CD14-positive monocyte (primary cell): ENCODE data around the gene SLC35D2. TPM values are rescaled to one million over a fixed set of nuclear protein-coding genes. Genes with fewer than 3 reads are reported as not detected.

Experiments
- DNase-seq, 3 donors: peaks; one replicate each; pipeline ENCODE4 v3.0.0-alpha.2; 2011 to 2022
- H2AFZ ChIP-seq: 2 replicates; pipeline ENCODE4 v1.6.0; 2012; ENCODE audit warnings: mild to moderate bottlenecking, low read depth, low read length, inconsistent platforms; ENCODE audit not compliant: insufficient read depth, poor library complexity, severe bottlenecking
- H3K27ac ChIP-seq, 2 donors: 1 replicate in 1 of 2; 2 replicates in 1 of 2; pipeline ENCODE4 v1.5.1; 2012 to 2013; ENCODE audit warnings: low read length in 2 of 2, control low read depth in 1 of 2, inconsistent platforms in 1 of 2, low read depth in 1 of 2, mild to moderate bottlenecking in 1 of 2
- H3K27me3 ChIP-seq, 2 donors: one replicate each; pipeline versions ENCODE4 v1.6.0 to v1.6.1; 2011 to 2013; ENCODE audit warnings: low read length in 2 of 2; ENCODE audit not compliant: control insufficient read depth in 2 of 2, insufficient read depth in 2 of 2
- H3K36me3 ChIP-seq, 2 donors: replicated peaks in 1 of 2; 1 replicate in 1 of 2; 2 replicates in 1 of 2; pipeline versions ENCODE4 v1.5.1 to v1.6.1; 2012 to 2013; ENCODE audit warnings: low read length in 2 of 2, control low read depth in 1 of 2, inconsistent platforms in 1 of 2, mild to moderate bottlenecking in 1 of 2; ENCODE audit not compliant: insufficient read depth in 2 of 2, control insufficient read depth in 1 of 2
- H3K4me1 ChIP-seq, 2 donors: 1 replicate in 1 of 2; 2 replicates in 1 of 2; pipeline versions ENCODE4 v1.5.1 to v1.6.1; 2012 to 2013; ENCODE audit warnings: low read length in 2 of 2, control low read depth in 1 of 2, inconsistent platforms in 1 of 2, mild to moderate bottlenecking in 1 of 2, moderate library complexity in 1 of 2; ENCODE audit not compliant: insufficient read depth in 2 of 2, control insufficient read depth in 1 of 2
- H3K4me2 ChIP-seq: replicated peaks from 2 replicates; pipeline ENCODE3; 2012; ENCODE audit warnings: low read length, moderate library complexity, mild to moderate bottlenecking; ENCODE audit not compliant: poor library complexity, severe bottlenecking; ENCODE audit errors: extremely low read depth
- H3K4me3 ChIP-seq, 3 experiments: fragments of 200-600 bp in 1 of 3; sonication (generic) in 1 of 3; replicated peaks in 1 of 3; 1 replicate in 2 of 3; 2 replicates in 1 of 3; pipeline ENCODE4 v1.5.1; 2011 to 2013; ENCODE audit warnings: low read length in 3 of 3, mild to moderate bottlenecking in 3 of 3, control low read depth in 2 of 3, low read depth in 2 of 3, inconsistent platforms in 1 of 3, moderate library complexity in 1 of 3
- H3K79me2 ChIP-seq: 2 replicates; pipeline ENCODE4 v1.6.0; 2012; ENCODE audit warnings: mild to moderate bottlenecking, control low read depth, inconsistent platforms, low read length, moderate library complexity; ENCODE audit not compliant: insufficient read depth
- H3K9ac ChIP-seq: 2 replicates; pipeline ENCODE4 v1.6.0; 2017; ENCODE audit warnings: low read length, mild to moderate bottlenecking; ENCODE audit not compliant: insufficient read depth, poor library complexity, severe bottlenecking
- H3K9me3 ChIP-seq, 2 donors: replicated peaks in 1 of 2; 1 replicate in 1 of 2; 2 replicates in 1 of 2; pipeline versions ENCODE4 v1.5.1 to v1.6.1; 2012 to 2013; ENCODE audit warnings: low read length in 2 of 2, control low read depth in 1 of 2; ENCODE audit not compliant: control insufficient read depth in 1 of 2, insufficient read depth in 1 of 2
- H4K20me1 ChIP-seq: 2 replicates; pipeline ENCODE4 v1.6.0; 2012; ENCODE audit warnings: mild to moderate bottlenecking, low read length, control low read depth, moderate library complexity; ENCODE audit not compliant: insufficient read depth
- H3K27ac Mint-ChIP-seq, 7 donors: one replicate each; pipeline ENCODE4 v1.8.0; 2020; ENCODE audit warnings: mild to moderate bottlenecking in 7 of 7, mixed read lengths in 7 of 7, moderate library complexity in 6 of 7, inconsistent platforms in 2 of 7
- H3K27me3 Mint-ChIP-seq, 3 donors: one replicate each; pipeline ENCODE4 v1.8.0; 2021 to 2022; ENCODE audit warnings: low read depth in 3 of 3, mild to moderate bottlenecking in 3 of 3, mixed read lengths in 3 of 3, moderate library complexity in 3 of 3, inconsistent platforms in 1 of 3
- H3K36me3 Mint-ChIP-seq, 2 donors: one replicate each; pipeline ENCODE4 v1.8.0; 2020; ENCODE audit warnings: mixed read lengths in 2 of 2, inconsistent platforms in 1 of 2, mild to moderate bottlenecking in 1 of 2
- H3K4me1 Mint-ChIP-seq: one replicate; pipeline ENCODE4 v1.8.0; 2020; ENCODE audit warnings: mild to moderate bottlenecking, mixed read lengths
- H3K4me3 Mint-ChIP-seq, 2 donors: one replicate each; pipeline ENCODE4 v1.8.0; 2020; ENCODE audit warnings: mild to moderate bottlenecking in 2 of 2, mixed read lengths in 2 of 2, moderate library complexity in 1 of 2
- H3K9me3 Mint-ChIP-seq, 7 donors: one replicate each; pipeline ENCODE4 v1.8.0; 2020 to 2022; ENCODE audit warnings: mixed read lengths in 7 of 7, mild to moderate bottlenecking in 6 of 7, moderate library complexity in 6 of 7, inconsistent platforms in 2 of 7
- WGBS: methylation state at CpG from one replicate; pipeline ENCODE4 v1.1.5; 2013; ENCODE audit warnings: missing lambda C conversion rate; ENCODE audit not compliant: insufficient coverage; 5-methylcytosine and 5-hydroxymethylcytosine counted together
- intact Hi-C, 2 donors: fragments of 100-400 bp; cut with micrococcal nuclease; formaldehyde crosslinking; loops; one replicate each; pipeline versions ENCODE4 v1.15.0 to v1.15.1; 2023
- polyA plus RNA-seq, 3 donors: library from polyadenylated mRNA; depleted of rRNA in 1 of 3; unstranded in 2 of 3; stranded (reverse) in 1 of 3; fragments of 300-500 nt in 2 of 3; fragments of >200 nt in 1 of 3; fragmentation: Illumina TruSeq in 2 of 3; gene quantifications; 1 replicate in 2 of 3; 2 replicates in 1 of 3; pipeline ENCODE4 v1.2.3, GENCODE V29; 2012 to 2021
- TF ChIP-seq, protein P1 (sequence below): fragments of 200-600 bp; IDR thresholded peaks from one replicate; pipeline ENCODE4 v1.8.0; 2022; ENCODE audit warnings: antibody characterized with exemption, mild to moderate bottlenecking

SLC35D2 gene
- polyA plus RNA-seq, 3 donors, result 14.8 to 27.4 (median 20.0) TPM

DNA sequence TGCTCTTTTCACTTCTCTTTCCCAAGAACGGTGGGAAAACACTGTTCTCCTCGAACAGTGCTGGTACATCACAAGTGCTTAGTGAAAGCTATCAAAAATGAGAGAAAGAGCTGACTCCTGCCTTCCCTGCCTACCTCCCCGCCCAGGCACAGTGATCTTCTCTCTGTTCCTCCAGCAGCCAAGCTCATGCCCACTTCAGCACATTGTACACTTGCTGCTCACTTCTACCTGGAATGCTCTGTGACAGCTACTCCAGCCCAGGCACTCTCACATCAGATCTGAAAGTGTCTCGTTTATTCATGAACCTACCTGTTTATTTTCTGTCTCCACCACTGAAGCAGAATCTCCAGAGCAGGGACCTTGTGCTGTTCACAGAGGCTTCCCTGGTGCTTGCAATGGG is 1.8 kb downstream of the SLC35D2 start:
- peaks cover 0 to 2% of the 10 kb centered on the region in 2 donors for H3K36me3 ChIP-seq
- H3K27me3 Mint-ChIP-seq, result no peaks in the 10 kb centered on the region
- no peaks in the 10 kb centered on the region for H3K9me3 ChIP-seq
- no peak for DNase-seq
- no peak overlapping the region for H3K27ac ChIP-seq
- peaks cover 9 to 10% of the 10 kb centered on the region in 2 donors for H3K4me1 ChIP-seq
- no peaks in the 10 kb centered on the region for H3K9me3 Mint-ChIP-seq
- H3K4me3 ChIP-seq, result no peak overlapping the region
- no peak overlapping the region for H3K4me2 ChIP-seq
- WGBS, result 96% methylated on average over 3 of the region's 4 CpGs
- H3K36me3 Mint-ChIP-seq, result peaks cover 8 to 17% of the 10 kb centered on the region in 2 donors
- TF ChIP-seq, protein P1, sequence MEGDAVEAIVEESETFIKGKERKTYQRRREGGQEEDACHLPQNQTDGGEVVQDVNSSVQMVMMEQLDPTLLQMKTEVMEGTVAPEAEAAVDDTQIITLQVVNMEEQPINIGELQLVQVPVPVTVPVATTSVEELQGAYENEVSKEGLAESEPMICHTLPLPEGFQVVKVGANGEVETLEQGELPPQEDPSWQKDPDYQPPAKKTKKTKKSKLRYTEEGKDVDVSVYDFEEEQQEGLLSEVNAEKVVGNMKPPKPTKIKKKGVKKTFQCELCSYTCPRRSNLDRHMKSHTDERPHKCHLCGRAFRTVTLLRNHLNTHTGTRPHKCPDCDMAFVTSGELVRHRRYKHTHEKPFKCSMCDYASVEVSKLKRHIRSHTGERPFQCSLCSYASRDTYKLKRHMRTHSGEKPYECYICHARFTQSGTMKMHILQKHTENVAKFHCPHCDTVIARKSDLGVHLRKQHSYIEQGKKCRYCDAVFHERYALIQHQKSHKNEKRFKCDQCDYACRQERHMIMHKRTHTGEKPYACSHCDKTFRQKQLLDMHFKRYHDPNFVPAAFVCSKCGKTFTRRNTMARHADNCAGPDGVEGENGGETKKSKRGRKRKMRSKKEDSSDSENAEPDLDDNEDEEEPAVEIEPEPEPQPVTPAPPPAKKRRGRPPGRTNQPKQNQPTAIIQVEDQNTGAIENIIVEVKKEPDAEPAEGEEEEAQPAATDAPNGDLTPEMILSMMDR, result no peak
- H4K20me1 ChIP-seq, result peaks cover 4% of the 10 kb centered on the region
- peaks cover 27% of the 10 kb centered on the region for H3K4me1 Mint-ChIP-seq
- no peak overlapping the region for H2AFZ ChIP-seq
- H3K4me3 Mint-ChIP-seq, result no peak overlapping the region
- no peaks in the 10 kb centered on the region for H3K79me2 ChIP-seq
- H3K27me3 ChIP-seq, result no peaks in the 10 kb centered on the region
- no peak overlapping the region for H3K9ac ChIP-seq
- no peak overlapping the region for H3K27ac Mint-ChIP-seq
- intact Hi-C loops, result no loop called here

GRCh38 chr9:96381125-96381524 is 2.4 kb downstream of the SLC35D2 start:
- Mint-ChIP-seq H3K4me3 (no peak overlapping the region), H3K4me1 (peaks cover 27% of the 10 kb centered on the region), H3K27me3 (no peaks in the 10 kb centered on the region), H3K27ac (no peak overlapping the region), H3K9me3 (no peaks in the 10 kb centered on the region), H3K36me3 (peaks cover 8 to 16% of the 10 kb centered on the region in 2 donors)
- Histone ChIP-seq H3K27me3 (no peaks in the 10 kb centered on the region), H2AFZ (no peak overlapping the region), H3K4me3 (no peak overlapping the region), H3K36me3 (no peaks in the 10 kb centered on the region), H3K4me2 (no peak overlapping the region), H3K27ac (no peak overlapping the region), H4K20me1 (peaks cover 4% of the 10 kb centered on the region), H3K9me3 (no peaks in the 10 kb centered on the region), H3K79me2 (no peaks in the 10 kb centered on the region), H3K9ac (no peak overlapping the region), H3K4me1 (peaks cover 9 to 10% of the 10 kb centered on the region in 2 donors)
- intact Hi-C loops, result no loop called here
- 100% methylated on average over 4 of the region's 4 CpGs for WGBS
- TF ChIP-seq, protein P1, result no peak
- no peak for DNase-seq
